ENCODE measurements around the gene ICAM2.

Gene ICAM2

GRCh38 chr17:63988741-63989621 is 31.5 kb downstream of the ICAM2 start:
- no peak for TF ChIP-seq TAF1 (IDR thresholded peaks at IDR 0.05; ENCODE audit: borderline replicate concordance, insufficient read depth, low read length)
- TF ChIP-seq FOXP2 (optimal IDR thresholded peaks at IDR 0.05; ENCODE audit: borderline replicate concordance, extremely low read depth, extremely low read length, insufficient read depth) = no peak
- TF ChIP-seq SIN3A (IDR thresholded peaks at IDR 0.05; ENCODE audit: borderline replicate concordance, insufficient read depth, low read length) = no peak
- no peak for TF ChIP-seq REST (IDR thresholded peaks at IDR 0.05; ENCODE audit: insufficient read depth in 1 of 2, low read depth in 2 of 2, low read length in 2 of 2)
- no peak for TF ChIP-seq POLR2AphosphoS5 (IDR thresholded peaks at IDR 0.05; ENCODE audit: low read depth, low read length)

- no peak for TF ChIP-seq REST (IDR thresholded peaks at IDR 0.05; ENCODE audit: insufficient read depth in 1 of 2, low read depth in 2 of 2, low read length in 2 of 2)
- TF ChIP-seq SIN3A (IDR thresholded peaks at IDR 0.05; ENCODE audit: borderline replicate concordance, insufficient read depth, low read length) = no peak
- TF ChIP-seq FOXP2 (optimal IDR thresholded peaks at IDR 0.05; ENCODE audit: borderline replicate concordance, extremely low read depth, extremely low read length, insufficient read depth) = no peak
- no peak for TF ChIP-seq POLR2AphosphoS5 (IDR thresholded peaks at IDR 0.05; ENCODE audit: low read depth, low read length)
- no peak for TF ChIP-seq TAF1 (IDR thresholded peaks at IDR 0.05; ENCODE audit: borderline replicate concordance, insufficient read depth, low read length)
Observed at GRCh38 chr17:63988127-63988478, 32.3 kb downstream of the ICAM2 start.

- TF ChIP-seq TAF1 (IDR thresholded peaks at IDR 0.05; ENCODE audit: borderline replicate concordance, insufficient read depth, low read length) = no peak
- no peak for TF ChIP-seq FOXP2 (optimal IDR thresholded peaks at IDR 0.05; ENCODE audit: borderline replicate concordance, extremely low read depth, extremely low read length, insufficient read depth)
- TF ChIP-seq REST (IDR thresholded peaks at IDR 0.05; ENCODE audit: insufficient read depth in 1 of 2, low read depth in 2 of 2, low read length in 2 of 2) = no peak
- TF ChIP-seq SIN3A (IDR thresholded peaks at IDR 0.05; ENCODE audit: borderline replicate concordance, insufficient read depth, low read length) = no peak
- no peak for TF ChIP-seq POLR2AphosphoS5 (IDR thresholded peaks at IDR 0.05; ENCODE audit: low read depth, low read length)
Observed at GRCh38 chr17:63987221-63988126, 33.0 kb downstream of the ICAM2 start.

GRCh38 chr17:63986821-63987220 is 33.6 kb downstream of the ICAM2 start:
- TF ChIP-seq POLR2AphosphoS5 (IDR thresholded peaks at IDR 0.05; ENCODE audit: low read depth, low read length) = no peak
- TF ChIP-seq TAF1 (IDR thresholded peaks at IDR 0.05; ENCODE audit: borderline replicate concordance, insufficient read depth, low read length) = no peak
- no peak for TF ChIP-seq SIN3A (IDR thresholded peaks at IDR 0.05; ENCODE audit: borderline replicate concordance, insufficient read depth, low read length)
- TF ChIP-seq REST (IDR thresholded peaks at IDR 0.05; ENCODE audit: insufficient read depth in 1 of 2, low read depth in 2 of 2, low read length in 2 of 2) = no peak
- no peak for TF ChIP-seq FOXP2 (optimal IDR thresholded peaks at IDR 0.05; ENCODE audit: borderline replicate concordance, extremely low read depth, extremely low read length, insufficient read depth)
